GM10266 (cell line): Measurements from ENCODE around the gene UBE2N.
"Not testable (repeated sequence)": the region's sequence is repeated elsewhere in the genome, so short reads cannot be mapped to it uniquely, and the experiment has no call there.

Experiments used
- DNase-seq: peaks from one replicate; pipeline ENCODE4 v3.0.0; 2012; ENCODE audit errors: extremely low spot score
- TF ChIP-seq, protein P1 (sequence below): IDR thresholded peaks from 2 replicates; pipeline ENCODE4 v1.5.1; 2012; ENCODE audit warnings: mild to moderate bottlenecking, low read depth; ENCODE audit not compliant: control insufficient read depth, insufficient read depth; ENCODE audit errors: missing control alignments

Gene UBE2N

DNA sequence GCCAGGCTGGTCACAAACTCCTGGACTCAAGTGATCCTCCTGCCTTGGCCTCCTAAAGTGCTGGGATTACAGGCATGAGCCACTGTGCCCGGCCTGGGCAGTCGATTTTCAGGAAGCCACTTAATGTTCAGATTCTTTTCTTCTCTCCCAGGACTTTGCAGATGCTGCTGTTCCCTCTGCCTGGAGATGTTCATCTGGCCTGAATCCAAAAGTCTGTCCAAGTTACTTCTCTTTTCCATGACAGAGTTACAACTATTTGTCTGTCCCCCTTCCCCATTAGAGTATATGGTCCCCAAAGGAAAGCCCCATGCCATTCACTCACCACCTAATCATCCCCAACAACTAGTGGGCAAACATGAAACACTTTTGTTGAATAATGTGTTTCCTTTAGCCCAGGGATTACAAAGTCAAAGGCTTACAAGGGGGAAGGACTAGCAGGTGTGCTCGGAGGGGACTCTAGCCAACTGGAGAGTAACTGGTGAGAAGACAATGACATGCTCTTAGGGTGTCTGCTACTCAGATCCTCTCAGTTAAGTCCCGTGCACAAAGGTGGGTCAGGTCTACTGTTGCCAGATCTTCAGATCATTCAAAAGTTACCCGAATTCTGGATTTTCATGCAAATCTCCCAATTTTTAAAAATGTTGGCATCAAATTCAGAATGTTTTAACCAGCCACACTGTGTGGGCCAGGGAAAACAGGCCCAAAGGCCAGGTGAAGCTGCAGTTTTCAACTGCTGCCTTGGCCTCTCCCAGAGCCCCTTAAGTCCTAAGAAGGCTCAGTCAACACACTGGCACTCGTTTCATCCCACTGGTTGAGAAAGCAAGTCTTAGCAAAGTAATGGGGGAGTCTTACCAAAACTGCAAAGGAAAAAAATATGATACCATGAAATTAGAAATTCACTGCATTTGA, 34.4 kb downstream of the UBE2N start:
- no peak for DNase-seq
- TF ChIP-seq, protein P1, sequence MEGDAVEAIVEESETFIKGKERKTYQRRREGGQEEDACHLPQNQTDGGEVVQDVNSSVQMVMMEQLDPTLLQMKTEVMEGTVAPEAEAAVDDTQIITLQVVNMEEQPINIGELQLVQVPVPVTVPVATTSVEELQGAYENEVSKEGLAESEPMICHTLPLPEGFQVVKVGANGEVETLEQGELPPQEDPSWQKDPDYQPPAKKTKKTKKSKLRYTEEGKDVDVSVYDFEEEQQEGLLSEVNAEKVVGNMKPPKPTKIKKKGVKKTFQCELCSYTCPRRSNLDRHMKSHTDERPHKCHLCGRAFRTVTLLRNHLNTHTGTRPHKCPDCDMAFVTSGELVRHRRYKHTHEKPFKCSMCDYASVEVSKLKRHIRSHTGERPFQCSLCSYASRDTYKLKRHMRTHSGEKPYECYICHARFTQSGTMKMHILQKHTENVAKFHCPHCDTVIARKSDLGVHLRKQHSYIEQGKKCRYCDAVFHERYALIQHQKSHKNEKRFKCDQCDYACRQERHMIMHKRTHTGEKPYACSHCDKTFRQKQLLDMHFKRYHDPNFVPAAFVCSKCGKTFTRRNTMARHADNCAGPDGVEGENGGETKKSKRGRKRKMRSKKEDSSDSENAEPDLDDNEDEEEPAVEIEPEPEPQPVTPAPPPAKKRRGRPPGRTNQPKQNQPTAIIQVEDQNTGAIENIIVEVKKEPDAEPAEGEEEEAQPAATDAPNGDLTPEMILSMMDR = no peak

DNA sequence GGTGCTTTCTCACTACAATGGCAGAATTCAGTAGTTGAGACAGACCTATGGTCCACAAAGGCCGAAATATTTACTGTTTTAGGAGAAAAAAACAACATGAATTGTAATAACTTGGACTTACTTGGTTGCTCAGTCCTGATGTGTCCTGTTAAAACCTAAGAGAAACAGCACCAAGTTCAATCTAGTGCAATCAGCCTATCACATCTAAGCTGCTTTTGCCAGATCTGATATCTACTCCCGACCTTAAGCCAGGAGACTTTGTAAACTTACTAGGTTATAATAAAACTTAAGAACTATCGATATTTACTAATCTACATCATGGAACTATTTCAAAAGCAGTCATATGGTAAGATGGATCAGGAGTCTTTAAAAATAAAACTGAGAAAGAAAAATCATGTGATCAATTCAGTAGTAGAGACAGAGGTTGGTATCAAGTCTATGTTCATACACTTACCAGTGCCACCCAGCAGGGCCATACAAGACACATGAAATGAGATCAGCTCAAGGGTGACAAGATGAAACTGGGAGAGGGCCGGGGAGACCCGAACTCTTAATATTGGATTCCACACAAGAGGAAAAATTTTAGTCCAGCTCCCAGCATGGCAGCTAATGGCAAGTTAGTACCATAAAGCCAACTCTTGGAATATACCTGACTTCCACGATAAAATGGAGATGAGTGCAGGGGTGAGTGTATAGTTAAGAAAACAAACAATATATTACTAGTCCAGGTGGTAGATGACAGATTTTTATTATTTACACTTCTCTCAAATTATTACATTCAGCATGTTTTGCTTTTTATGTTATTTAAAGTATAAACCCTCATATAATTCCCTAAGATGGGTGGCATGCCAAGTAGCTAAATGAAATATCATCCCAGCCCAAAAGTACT, 36.5 kb downstream of the UBE2N start:
- TF ChIP-seq, protein P1 = no peak
- no peak for DNase-seq

DNA sequence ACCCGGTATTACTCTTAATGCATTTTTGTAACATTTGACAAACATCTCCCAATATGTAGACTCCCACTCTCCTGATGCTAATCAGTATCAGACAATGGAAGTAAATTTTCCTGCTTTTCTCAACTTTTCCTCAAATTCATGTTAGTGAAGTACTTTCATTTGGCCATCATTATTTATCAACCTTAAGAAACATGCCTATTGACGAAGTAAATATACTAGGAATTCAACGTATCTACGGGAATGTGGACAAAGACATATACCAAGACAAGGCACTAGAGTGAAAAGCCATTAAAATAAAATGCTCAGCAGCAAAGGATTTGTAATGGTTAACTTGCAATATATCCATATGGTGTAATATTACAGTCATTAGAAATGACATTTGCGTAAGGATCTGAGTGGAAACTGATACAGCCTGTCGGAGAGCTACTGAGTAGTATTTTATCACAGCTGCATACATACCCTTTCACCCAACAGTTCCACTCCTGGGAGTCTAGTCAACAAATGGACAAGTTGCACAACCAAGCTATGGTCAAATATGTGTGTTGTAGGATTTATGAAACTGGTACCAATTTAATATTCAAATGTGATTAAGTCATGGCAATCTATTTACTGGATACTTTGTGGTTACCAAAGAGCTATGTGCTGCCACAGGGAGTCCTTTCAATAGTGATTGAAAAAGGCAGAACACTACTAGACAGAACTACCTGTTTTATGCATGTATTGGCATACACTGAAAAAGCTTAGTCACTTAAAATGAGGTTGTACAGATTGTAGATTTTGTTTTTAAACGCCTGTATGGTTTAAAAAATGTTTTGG, 37.6 kb downstream of the UBE2N start:
- DNase-seq = no peak
- TF ChIP-seq, protein P1 = no peak

DNA sequence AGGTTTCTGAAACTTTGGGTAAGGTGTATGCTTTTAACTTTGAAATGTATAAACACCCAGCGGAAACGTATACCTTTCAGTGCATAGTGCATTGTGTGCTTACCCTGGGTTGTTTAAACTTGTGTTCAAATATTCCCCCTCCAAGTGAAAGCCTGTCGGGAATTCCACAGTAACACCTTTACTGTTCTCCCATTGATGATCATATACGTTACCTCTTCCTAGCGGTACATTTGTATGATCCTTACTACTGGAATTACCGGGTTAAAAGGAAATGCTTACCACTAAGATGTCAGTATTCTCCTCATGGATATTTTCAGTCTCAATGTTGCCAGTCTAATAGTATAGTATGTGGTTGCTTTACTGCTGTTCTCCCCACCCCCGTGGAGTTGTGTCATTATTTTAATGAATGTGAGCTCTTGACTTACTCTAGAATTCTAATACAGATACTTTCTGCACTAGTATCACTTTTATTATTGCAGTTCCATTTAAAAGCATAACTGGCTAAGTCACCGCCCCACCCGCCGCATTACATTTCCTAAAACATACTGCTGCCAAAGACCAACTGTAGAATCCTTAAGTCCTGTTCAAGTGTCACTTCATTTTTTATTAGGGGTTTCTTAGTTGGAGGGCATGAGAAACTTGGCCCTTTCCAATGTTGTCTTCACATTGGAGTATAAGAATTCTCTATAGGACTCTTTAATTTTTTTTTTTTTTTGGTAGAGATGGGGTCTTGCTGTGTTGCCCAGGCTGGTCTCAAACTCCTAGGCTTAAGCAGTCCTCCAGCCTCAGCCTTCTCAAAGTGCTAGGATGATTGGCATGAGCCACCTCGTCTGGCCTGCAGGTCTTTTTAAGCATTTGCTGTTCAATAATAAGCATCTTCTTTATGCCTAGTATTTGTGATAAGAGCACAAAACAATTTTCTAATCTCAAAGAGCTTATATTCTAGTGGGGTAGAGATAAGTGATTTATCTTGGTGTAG, 39.1 kb downstream of the UBE2N start:
- TF ChIP-seq, protein P1 = no peak
- no peak for DNase-seq

DNA sequence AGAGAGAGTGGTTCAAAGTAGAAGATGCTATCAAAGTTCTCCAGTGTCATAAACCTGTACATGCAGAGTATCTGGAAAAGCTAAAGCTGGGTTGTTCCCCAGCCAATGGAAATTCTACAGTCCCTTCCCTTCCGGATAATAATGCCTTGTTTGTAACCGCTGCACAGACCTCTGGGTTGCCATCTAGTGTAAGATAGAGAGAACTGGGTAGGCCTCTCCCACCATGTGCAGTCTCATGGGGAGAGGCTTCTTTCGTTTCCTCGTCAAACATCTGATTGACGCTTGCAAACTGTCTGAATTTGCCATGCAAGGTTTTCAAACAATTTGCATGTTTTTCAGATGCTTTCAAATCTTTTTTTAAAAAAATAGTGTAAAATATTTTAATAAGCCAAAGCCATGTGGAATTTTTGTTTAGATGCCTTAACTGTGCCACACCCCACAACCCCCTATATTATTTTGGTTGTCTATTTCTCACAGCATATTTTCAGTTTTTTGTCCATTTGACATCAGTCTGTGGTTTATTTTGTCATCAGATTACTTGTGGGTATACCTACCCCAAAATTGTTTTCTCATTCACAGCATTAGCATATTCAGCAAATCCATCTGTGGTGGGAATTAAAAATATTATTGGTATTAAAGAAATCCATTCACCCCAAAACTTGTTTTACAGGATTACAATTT, 42.4 kb downstream of the UBE2N start:
- DNase-seq = not testable (repeated sequence)

DNA sequence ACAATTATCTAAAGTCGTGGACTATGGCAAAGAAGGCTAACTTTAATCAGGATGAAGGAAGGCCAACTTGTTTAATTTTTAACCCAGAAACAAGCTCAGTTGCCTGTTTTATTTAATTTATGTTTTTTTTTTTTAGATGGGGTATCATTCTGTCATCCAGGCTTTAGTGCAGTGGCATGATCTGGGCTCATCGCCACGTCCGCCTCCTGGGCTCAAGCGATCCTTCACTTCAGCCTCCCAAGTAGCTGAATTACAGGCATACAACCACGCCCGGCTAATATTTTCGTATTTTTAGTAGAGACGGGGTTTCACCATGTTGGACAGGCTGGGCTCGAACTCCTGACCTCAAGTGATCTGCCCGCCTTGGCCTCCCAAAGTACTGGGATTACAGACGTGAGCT, 44.3 kb downstream of the UBE2N start:
- no peak for DNase-seq
- TF ChIP-seq, protein P1 = no peak
